Natural killer cell (primary cell): Measurements from ENCODE around the gene MAP2K5. TPM values are rescaled to one million over a fixed set of nuclear protein-coding genes. Genes with fewer than 3 reads are reported as not detected.

ENCODE experiments used
- ATAC-seq, 3 donors: fragments of 150-1000 bp in 2 of 3; fragments of 200-7000 bp in 1 of 3; cut with Tn5 transposase; 1 replicate in 1 of 3; 2 replicates in 2 of 3; pipeline ENCODE4 v1.10.0; 2021; ENCODE audit warnings: mild to moderate bottlenecking in 2 of 3, moderate library complexity in 2 of 3
- DNase-seq, 2 donors: peaks; one replicate each; pipeline versions ENCODE4 v3.0.0 to v3.0.0-alpha.2; 2013 to 2021; ENCODE audit warnings: mixed read lengths in 1 of 2
- H3K27ac ChIP-seq: one replicate; pipeline ENCODE4 v1.5.1; 2013; ENCODE audit warnings: mild to moderate bottlenecking, low read length
- H3K27me3 ChIP-seq: one replicate; pipeline ENCODE4 v1.6.1; 2013; ENCODE audit warnings: low read length; ENCODE audit not compliant: control insufficient read depth, insufficient read depth
- H3K36me3 ChIP-seq: one replicate; pipeline ENCODE4 v1.6.1; 2013; ENCODE audit warnings: low read length; ENCODE audit not compliant: control insufficient read depth, insufficient read depth
- H3K4me1 ChIP-seq: one replicate; pipeline ENCODE4 v1.6.1; 2013; ENCODE audit warnings: low read length; ENCODE audit not compliant: control insufficient read depth, insufficient read depth
- H3K4me3 ChIP-seq: one replicate; pipeline ENCODE4 v1.5.1; 2013; ENCODE audit warnings: low read length
- H3K9me3 ChIP-seq: one replicate; pipeline ENCODE4 v1.6.1; 2013; ENCODE audit warnings: low read length; ENCODE audit not compliant: control insufficient read depth, insufficient read depth
- H3K27ac Mint-ChIP-seq, 2 donors: one replicate each; pipeline ENCODE4 v1.8.0; 2022; ENCODE audit warnings: mild to moderate bottlenecking in 2 of 2, mixed read lengths in 2 of 2, moderate library complexity in 1 of 2
- H3K27me3 Mint-ChIP-seq, 2 donors: one replicate each; pipeline ENCODE4 v1.8.0; 2022; ENCODE audit warnings: low read depth in 2 of 2, mixed read lengths in 2 of 2
- H3K36me3 Mint-ChIP-seq: one replicate; pipeline ENCODE4 v1.8.0; 2022; ENCODE audit warnings: mixed read lengths
- H3K4me1 Mint-ChIP-seq, 2 donors: one replicate each; pipeline ENCODE4 v1.8.0; 2022; ENCODE audit warnings: mixed read lengths in 2 of 2
- H3K4me3 Mint-ChIP-seq: one replicate; pipeline ENCODE4 v1.8.0; 2022; ENCODE audit warnings: mild to moderate bottlenecking, moderate library complexity, mixed read lengths
- H3K9me3 Mint-ChIP-seq, 2 donors: one replicate each; pipeline ENCODE4 v1.8.0; 2022; ENCODE audit warnings: mixed read lengths in 2 of 2
- CTCF ChIP-seq: fragments of 200-600 bp; IDR thresholded peaks from one replicate; pipeline ENCODE4 v1.8.0; 2022; ENCODE audit warnings: antibody characterized with exemption
- WGBS: methylation state at CpG from one replicate; pipeline ENCODE4 v1.1.7; 2013; ENCODE audit warnings: missing lambda C conversion rate; ENCODE audit not compliant: insufficient coverage; 5-methylcytosine and 5-hydroxymethylcytosine counted together
- intact Hi-C: fragments of 100-400 bp; cut with micrococcal nuclease; formaldehyde crosslinking; loops from one replicate; pipeline ENCODE4 v1.14.2; 2022
- total RNA-seq, 4 donors: library from RNA; stranded (reverse); fragments of 120-200 nt in 1 of 4; gene quantifications; one replicate each; pipeline versions ENCODE4 v1.2.3 to v1.2.4, GENCODE V29; 2013 to 2022

MAP2K5 gene
- total RNA-seq, 3 donors from 2014 or later (not counting 1 experiment from before 2014, with no cell fraction given): 25.6 to 32.6 (median 29.2) TPM

GRCh38 chr15:67606742-67607141, 64.2 kb downstream of the MAP2K5 start:
- ATAC-seq: no peak
- intact Hi-C loops: no loop called here
- Mint-ChIP-seq H3K27me3 (no peaks in the 10 kb centered on the region), H3K36me3 (peaks cover 7% of the 10 kb centered on the region), H3K9me3 (no peaks in the 10 kb centered on the region), H3K4me3 (no peak overlapping the region), H3K27ac (no peak overlapping the region), H3K4me1 (peaks cover 4 to 6% of the 10 kb centered on the region in 2 donors)
- Histone ChIP-seq H3K4me3 (no peak overlapping the region), H3K27ac (no peak overlapping the region), H3K36me3 (no peaks in the 10 kb centered on the region), H3K4me1 (no peaks in the 10 kb centered on the region), H3K9me3 (no peaks in the 10 kb centered on the region), H3K27me3 (no peaks in the 10 kb centered on the region)
- 75% methylated on average over 1 of the region's 1 CpG for WGBS
- DNase-seq: no peak
- TF ChIP-seq CTCF: no peak

- H3K27me3 Mint-ChIP-seq: no peaks in the 10 kb centered on the region
- WGBS: 93% methylated on average over 4 of the region's 4 CpGs
- intact Hi-C loops: no loop called here
Observed at GRCh38 chr15:67607329-67607728, 64.8 kb downstream of the MAP2K5 start.

GRCh38 chr15:67607959-67608637, 65.6 kb downstream of the MAP2K5 start:
- peaks cover 6 to 12% of the 10 kb centered on the region in 2 donors for H3K4me1 Mint-ChIP-seq
- Histone ChIP-seq H3K4me3 (no peak overlapping the region), H3K4me1 (no peaks in the 10 kb centered on the region), H3K9me3 (no peaks in the 10 kb centered on the region), H3K27ac (no peak overlapping the region), H3K27me3 (no peaks in the 10 kb centered on the region), H3K36me3 (no peaks in the 10 kb centered on the region)
- H3K27me3 Mint-ChIP-seq: no peaks in the 10 kb centered on the region
- DNase-seq (no peak), ATAC-seq (no peak)
- H3K36me3 Mint-ChIP-seq: peaks cover 12% of the 10 kb centered on the region
- intact Hi-C loops: no loop called here
- no peak overlapping the region for H3K27ac Mint-ChIP-seq
- no peaks in the 10 kb centered on the region for H3K9me3 Mint-ChIP-seq
- TF ChIP-seq CTCF: no peak
- H3K4me3 Mint-ChIP-seq: no peak overlapping the region
- 94% methylated on average over 1 of the region's 3 CpGs for WGBS

More at GRCh38 chr15:67607329-67607728, 64.8 kb downstream of the MAP2K5 start:
- H3K36me3 ChIP-seq: no peaks in the 10 kb centered on the region
- H3K9me3 Mint-ChIP-seq: no peaks in the 10 kb centered on the region
- H3K4me3 ChIP-seq: no peak overlapping the region
- H3K4me1 ChIP-seq: no peaks in the 10 kb centered on the region
- DNase-seq: no peak
- H3K4me1 Mint-ChIP-seq: peaks cover 6 to 10% of the 10 kb centered on the region in 2 donors
- peaks cover 12% of the 10 kb centered on the region for H3K36me3 Mint-ChIP-seq
- no peaks in the 10 kb centered on the region for H3K27me3 ChIP-seq
- TF ChIP-seq CTCF: no peak
- no peak overlapping the region for H3K27ac ChIP-seq
- no peaks in the 10 kb centered on the region for H3K9me3 ChIP-seq
- H3K4me3 Mint-ChIP-seq: no peak overlapping the region
- H3K27ac Mint-ChIP-seq: no peak overlapping the region
- no peak for ATAC-seq

GRCh38 chr15:67608638-67608959, 66.1 kb downstream of the MAP2K5 start:
- no peak overlapping the region for H3K27ac ChIP-seq
- no peaks in the 10 kb centered on the region for H3K9me3 ChIP-seq
- peaks cover 6 to 12% of the 10 kb centered on the region in 2 donors for H3K4me1 Mint-ChIP-seq
- no peaks in the 10 kb centered on the region for H3K27me3 ChIP-seq
- no peaks in the 10 kb centered on the region for H3K36me3 ChIP-seq
- no peak for ATAC-seq
- no peak overlapping the region for H3K4me3 Mint-ChIP-seq
- no peaks in the 10 kb centered on the region for H3K9me3 Mint-ChIP-seq
- no peaks in the 10 kb centered on the region for H3K27me3 Mint-ChIP-seq
- no peak for DNase-seq
- H3K4me3 ChIP-seq: no peak overlapping the region
- intact Hi-C loops: no loop called here
- H3K36me3 Mint-ChIP-seq: peaks cover 12% of the 10 kb centered on the region
- TF ChIP-seq CTCF: no peak
- H3K4me1 ChIP-seq: no peaks in the 10 kb centered on the region
- H3K27ac Mint-ChIP-seq: no peak overlapping the region
- 100% methylated on average over 2 of the region's 2 CpGs for WGBS
